Stimulated activated effector memory CD8-positive, alpha-beta T cell treated with anti-CD3 and anti-CD28 coated beads, Interleukin-12 subunit alpha, Interleukin-12 subunit beta, amount 100 ng/mL, for 72 hours (primary cell): ENCODE results near the gene NOPCHAP1.
A peak's percentile ranks its signal among the peaks of the same experiment; 100 is the strongest.
"Not testable (repeated sequence)": the region's sequence is repeated elsewhere in the genome, so short reads cannot be mapped to it uniquely, and the experiment has no call there.

Experiments used
- ATAC-seq: fragments of 150-1000 bp; cut with Tn5 transposase; 2 replicates; pipeline ENCODE4 v1.10.0; 2021
- DNase-seq, 2 donors: peaks; one replicate each; pipeline ENCODE4 v3.0.0; 2021 to 2022; ENCODE audit warnings: low spot score in 2 of 2
- H3K27ac Mint-ChIP-seq: one replicate; pipeline ENCODE4 v1.8.0; 2022; ENCODE audit warnings: mild to moderate bottlenecking, mixed read lengths
- H3K36me3 Mint-ChIP-seq: one replicate; pipeline ENCODE4 v1.8.0; 2022; ENCODE audit warnings: mild to moderate bottlenecking, mixed read lengths
- H3K4me1 Mint-ChIP-seq: one replicate; pipeline ENCODE4 v1.8.0; 2022; ENCODE audit warnings: mixed read lengths
- H3K4me3 Mint-ChIP-seq: one replicate; pipeline ENCODE4 v1.8.0; 2022; ENCODE audit warnings: mild to moderate bottlenecking, mixed read lengths
- H3K9me3 Mint-ChIP-seq: one replicate; pipeline ENCODE4 v1.8.0; 2022; ENCODE audit warnings: mixed read lengths

Gene NOPCHAP1

GRCh38 chr12:104986022-104986941 is at the start of gene NOPCHAP1:
NOPCHAP1 (plus strand) TSS chr12:104986316; CDS start chr12:104986353, 37 bp downstream.
- Mint-ChIP-seq H3K36me3 (peaks cover 33% of the 10 kb centered on the region), H3K4me3 (peak within 1 kb of the TSS; percentile 76), H3K4me1 (peaks cover 39% of the 10 kb centered on the region), H3K27ac (peak within 1 kb of the TSS; percentile 24), H3K9me3 (no peaks in the 10 kb centered on the region)
- ATAC-seq, result peak; percentile 98
- DNase-seq, result peak; percentile 71 to 93

GRCh38 chr12:104938371-104938770 is 47.7 kb upstream of the NOPCHAP1 start:
- H3K4me1 Mint-ChIP-seq, result peaks cover 6% of the 10 kb centered on the region
- no peaks in the 10 kb centered on the region for H3K9me3 Mint-ChIP-seq
- no peak overlapping the region for H3K4me3 Mint-ChIP-seq
- no peak overlapping the region for H3K27ac Mint-ChIP-seq
- H3K36me3 Mint-ChIP-seq, result no peaks in the 10 kb centered on the region
- ATAC-seq (no peak), DNase-seq (no peak)

- Mint-ChIP-seq H3K4me1 (peaks cover 6% of the 10 kb centered on the region), H3K4me3 (no peak overlapping the region), H3K36me3 (peaks cover 5% of the 10 kb centered on the region), H3K27ac (no peak overlapping the region), H3K9me3 (peaks cover 3% of the 10 kb centered on the region)
- DNase-seq, result no peak
- no peak for ATAC-seq
These were observed 47.0 kb upstream of the NOPCHAP1 start for GRCh38 chr12:104939089-104939488.

- no peak for ATAC-seq
- no peak overlapping the region for H3K4me3 Mint-ChIP-seq
- H3K4me1 Mint-ChIP-seq, result peaks cover under 1% of the 10 kb centered on the region
- H3K36me3 Mint-ChIP-seq, result peaks cover 7% of the 10 kb centered on the region
- H3K9me3 Mint-ChIP-seq, result peaks cover 3% of the 10 kb centered on the region
- no peak overlapping the region for H3K27ac Mint-ChIP-seq
- DNase-seq, result no peak
These were observed 44.7 kb upstream of the NOPCHAP1 start for GRCh38 chr12:104941454-104941853.

- DNase-seq (no peak), ATAC-seq (no peak)
- peaks cover 3% of the 10 kb centered on the region for H3K9me3 Mint-ChIP-seq
- no peak overlapping the region for H3K4me3 Mint-ChIP-seq
- peaks cover 7% of the 10 kb centered on the region for H3K36me3 Mint-ChIP-seq
- H3K27ac Mint-ChIP-seq, result no peak overlapping the region
- H3K4me1 Mint-ChIP-seq, result no peaks in the 10 kb centered on the region
These were observed 44.0 kb upstream of the NOPCHAP1 start for GRCh38 chr12:104942075-104942474.

GRCh38 chr12:104943401-104943800 is 42.7 kb upstream of the NOPCHAP1 start:
- not testable (repeated sequence) for H3K4me1 Mint-ChIP-seq, H3K36me3 Mint-ChIP-seq, H3K4me3 Mint-ChIP-seq, H3K27ac Mint-ChIP-seq, DNase-seq, ATAC-seq, H3K9me3 Mint-ChIP-seq

- Mint-ChIP-seq H3K4me1 (no peaks in the 10 kb centered on the region), H3K36me3 (peaks cover 7% of the 10 kb centered on the region), H3K27ac (no peak overlapping the region), H3K9me3 (peaks cover 3% of the 10 kb centered on the region), H3K4me3 (no peak overlapping the region)
- ATAC-seq, result no peak
- no peak for DNase-seq
These were observed 41.9 kb upstream of the NOPCHAP1 start for GRCh38 chr12:104944252-104944651.

GRCh38 chr12:104948716-104949115 is 37.4 kb upstream of the NOPCHAP1 start:
- not testable (repeated sequence) for ATAC-seq, H3K4me3 Mint-ChIP-seq, H3K27ac Mint-ChIP-seq, DNase-seq, H3K4me1 Mint-ChIP-seq, H3K9me3 Mint-ChIP-seq, H3K36me3 Mint-ChIP-seq

GRCh38 chr12:104951759-104952509 is 34.2 kb upstream of the NOPCHAP1 start:
- H3K4me3 Mint-ChIP-seq, result no peak overlapping the region
- no peak overlapping the region for H3K27ac Mint-ChIP-seq
- H3K9me3 Mint-ChIP-seq, result no peaks in the 10 kb centered on the region
- peaks cover 4% of the 10 kb centered on the region for H3K4me1 Mint-ChIP-seq
- DNase-seq (no peak), ATAC-seq (no peak)
- H3K36me3 Mint-ChIP-seq, result no peaks in the 10 kb centered on the region

- ATAC-seq (no peak), DNase-seq (no peak)
- H3K4me3 Mint-ChIP-seq, result no peak overlapping the region
- no peaks in the 10 kb centered on the region for H3K9me3 Mint-ChIP-seq
- H3K27ac Mint-ChIP-seq, result no peak overlapping the region
- peaks cover 9% of the 10 kb centered on the region for H3K4me1 Mint-ChIP-seq
- H3K36me3 Mint-ChIP-seq, result no peaks in the 10 kb centered on the region
These were observed 33.3 kb upstream of the NOPCHAP1 start for GRCh38 chr12:104952816-104953215.

GRCh38 chr12:104953323-104953722 is 32.8 kb upstream of the NOPCHAP1 start:
- no peak for ATAC-seq
- Mint-ChIP-seq H3K4me1 (peaks cover 9% of the 10 kb centered on the region), H3K4me3 (no peak overlapping the region), H3K36me3 (peaks cover 3% of the 10 kb centered on the region), H3K27ac (no peak overlapping the region), H3K9me3 (no peaks in the 10 kb centered on the region)
- no peak for DNase-seq

- Mint-ChIP-seq H3K4me3 (no peak overlapping the region), H3K36me3 (peaks cover 15% of the 10 kb centered on the region), H3K9me3 (no peaks in the 10 kb centered on the region), H3K4me1 (peaks cover 23% of the 10 kb centered on the region), H3K27ac (no peak overlapping the region)
- DNase-seq, result no peak
- no peak for ATAC-seq
These were observed 30.4 kb upstream of the NOPCHAP1 start for GRCh38 chr12:104955703-104956102.

GRCh38 chr12:104956870-104957718 is 29.0 kb upstream of the NOPCHAP1 start:
- Mint-ChIP-seq H3K4me1 (peaks cover 23% of the 10 kb centered on the region), H3K4me3 (peak overlapping the region; percentile 85), H3K27ac (peak overlapping the region; percentile 92), H3K9me3 (no peaks in the 10 kb centered on the region), H3K36me3 (peaks cover 15% of the 10 kb centered on the region)
- peak; percentile 1 for ATAC-seq
- no peak for DNase-seq

GRCh38 chr12:104957719-104958000 is 28.5 kb upstream of the NOPCHAP1 start:
- DNase-seq, result peak in 1 of 2 donors; percentile 35
- H3K4me3 Mint-ChIP-seq, result peak overlapping the region; percentile 85
- no peaks in the 10 kb centered on the region for H3K9me3 Mint-ChIP-seq
- peaks cover 15% of the 10 kb centered on the region for H3K36me3 Mint-ChIP-seq
- peak; percentile 62 for ATAC-seq
- peaks cover 23% of the 10 kb centered on the region for H3K4me1 Mint-ChIP-seq
- peak overlapping the region; percentile 92 for H3K27ac Mint-ChIP-seq
